ENCODE data around the gene STRBP. TPM values are rescaled to one million over a fixed set of nuclear protein-coding genes. Genes with fewer than 3 reads are reported as not detected.

The STRBP gene
- total RNA-seq, 3 donors from 2014 or later: 39.8 to 45.0 (median 44.2) TPM

DNA sequence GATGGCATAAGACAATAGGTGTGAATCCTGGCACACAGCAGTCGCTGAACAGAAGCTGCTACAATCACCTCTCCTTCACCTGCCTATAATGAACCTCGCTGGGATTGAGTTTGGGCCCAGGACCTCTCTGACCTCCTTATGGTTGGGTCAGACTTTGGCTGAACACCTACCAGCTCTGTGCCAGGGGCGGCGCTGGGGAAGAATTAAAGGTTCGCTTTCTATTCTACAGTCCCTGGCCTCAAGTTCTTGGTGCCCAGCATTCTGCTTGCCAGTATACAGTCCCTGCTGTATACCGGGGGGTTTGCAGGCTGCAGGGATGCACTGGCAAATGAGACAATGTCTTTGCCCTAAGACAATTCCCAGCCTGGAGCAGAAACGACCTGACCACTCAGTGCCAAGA lies 895 bp upstream of the STRBP start:
- Histone ChIP-seq H3K36me3 (ENCODE audit: low read depth) (no peaks in the 10 kb centered on the region), H3K9me3 (no peaks in the 10 kb centered on the region), H3K4me1 (ENCODE audit: low read depth) (peaks cover 9% of the 10 kb centered on the region), H3K4me3 (no peak overlapping the region)
- intact Hi-C loops (cut with DNase I, micrococcal nuclease): no loop called here
- DNase-seq (peak in 1 of 3 donors; percentile 33), ATAC-seq (no peak)
- no peak for TF ChIP-seq CTCF (IDR thresholded peaks at IDR 0.05)

GRCh38 chr9:123268199-123268464 lies 254 bp downstream of the STRBP start:
- no peak for TF ChIP-seq CTCF (IDR thresholded peaks at IDR 0.05)
- ATAC-seq: no peak
- no peaks in the 10 kb centered on the region for H3K36me3 ChIP-seq (ENCODE audit: low read depth)
- DNase-seq: no peak
- H3K4me1 ChIP-seq (ENCODE audit: low read depth): peaks cover 11% of the 10 kb centered on the region
- intact Hi-C loops (cut with DNase I, micrococcal nuclease): no loop called here
- peak overlapping the region; percentile 64 for H3K4me3 ChIP-seq
- no peaks in the 10 kb centered on the region for H3K9me3 ChIP-seq

GRCh38 chr9:123267481-123268198 lies 746 bp downstream of the STRBP start:
- intact Hi-C loops (cut with DNase I, micrococcal nuclease): no loop called here
- peaks cover 16% of the 10 kb centered on the region for H3K4me1 ChIP-seq (ENCODE audit: low read depth)

GRCh38 chr9:123266655-123267399 lies 1.6 kb downstream of the STRBP start:
- no peak for DNase-seq
- intact Hi-C loops (cut with DNase I, micrococcal nuclease): no loop called here

More at GRCh38 chr9:123267481-123268198, 746 bp downstream of the STRBP start:
- Histone ChIP-seq H3K36me3 (ENCODE audit: low read depth) (no peaks in the 10 kb centered on the region), H3K4me3 (peak overlapping the region; percentile 64), H3K9me3 (no peaks in the 10 kb centered on the region)
- ATAC-seq (no peak), DNase-seq (peak; percentile 41 to 70 (median 59))
- no peak for TF ChIP-seq CTCF (IDR thresholded peaks at IDR 0.05)

DNA sequence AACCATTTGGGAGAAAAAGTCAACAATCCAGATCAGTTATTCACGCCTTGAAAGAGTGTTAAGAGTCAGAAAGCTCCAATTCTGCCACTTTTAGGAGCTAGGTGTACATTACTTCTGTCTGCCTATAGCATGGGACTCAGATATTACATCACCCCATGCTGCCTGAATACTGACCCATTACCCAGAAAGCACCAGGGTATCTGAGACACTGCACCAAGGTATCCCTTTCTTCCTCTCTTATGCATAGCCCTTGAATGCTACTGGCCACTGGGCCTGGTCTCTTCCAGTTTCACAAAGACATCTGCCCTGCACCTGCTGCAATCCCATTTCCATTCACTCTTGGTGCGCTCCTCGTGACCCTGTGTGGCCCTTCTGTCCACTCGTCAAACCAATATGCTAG lies 2.6 kb downstream of the STRBP start:
- Histone ChIP-seq H3K4me1 (ENCODE audit: low read depth) (peaks cover 26% of the 10 kb centered on the region), H3K36me3 (ENCODE audit: low read depth) (no peaks in the 10 kb centered on the region), H3K4me3 (no peak overlapping the region), H3K9me3 (no peaks in the 10 kb centered on the region)
- ATAC-seq (no peak), DNase-seq (peak in 1 of 3 donors; percentile 12)
- intact Hi-C loops (cut with DNase I, micrococcal nuclease): no loop called here
- TF ChIP-seq CTCF (IDR thresholded peaks at IDR 0.05): no peak

More at GRCh38 chr9:123266655-123267399, 1.6 kb downstream of the STRBP start:
- H3K9me3 ChIP-seq: no peaks in the 10 kb centered on the region
- H3K36me3 ChIP-seq (ENCODE audit: low read depth): no peaks in the 10 kb centered on the region
- ATAC-seq: no peak
- H3K4me3 ChIP-seq: no peak overlapping the region
- peaks cover 23% of the 10 kb centered on the region for H3K4me1 ChIP-seq (ENCODE audit: low read depth)
- no peak for TF ChIP-seq CTCF (IDR thresholded peaks at IDR 0.05)
